Activated CD4-positive, alpha-beta T cell treated with anti-CD3 and anti-CD28 coated beads, Interleukin-2, Interleukin-6, amounts not matched to agents 100 ng/mL and 50 ng/mL, durations not matched to agents 16 hours and 8 hours (primary cell): Measurements from ENCODE around the gene BRD3OS.

Source experiments
- DNase-seq: peaks from one replicate; pipeline ENCODE4 v3.0.0-alpha.2; 2020

The BRD3OS gene

GRCh38 chr9:134035041-134036039 lies 10.1 kb downstream of the BRD3OS start:
- DNase-seq: no peak

- DNase-seq: no peak
Observed at GRCh38 chr9:134036130-134036529, 10.8 kb downstream of the BRD3OS start.

- no peak for DNase-seq
Observed at GRCh38 chr9:134037641-134038040, 12.4 kb downstream of the BRD3OS start.

- no peak for DNase-seq
Observed at GRCh38 chr9:134039386-134040175, 14.3 kb downstream of the BRD3OS start.

- no peak for DNase-seq
Observed at GRCh38 chr9:134040176-134040565, 14.9 kb downstream of the BRD3OS start.

GRCh38 chr9:134040781-134041648 lies 15.7 kb downstream of the BRD3OS start:
- DNase-seq: no peak

GRCh38 chr9:134041649-134041962 lies 16.3 kb downstream of the BRD3OS start:
- DNase-seq: no peak

GRCh38 chr9:134043531-134043988 lies 18.3 kb downstream of the BRD3OS start:
- no peak for DNase-seq

GRCh38 chr9:134044944-134045343 lies 19.7 kb downstream of the BRD3OS start:
- no peak for DNase-seq

GRCh38 chr9:134045841-134046544 lies 20.7 kb downstream of the BRD3OS start:
- no peak for DNase-seq

- DNase-seq: no peak
Observed at GRCh38 chr9:134046894-134047681, 21.8 kb downstream of the BRD3OS start.

- no peak for DNase-seq
Observed at GRCh38 chr9:134047868-134048581, 22.7 kb downstream of the BRD3OS start.

GRCh38 chr9:134048582-134048968 lies 23.3 kb downstream of the BRD3OS start:
- no peak for DNase-seq

- no peak for DNase-seq
Observed at GRCh38 chr9:134049236-134049635, 24.0 kb downstream of the BRD3OS start.

GRCh38 chr9:134049772-134050588 lies 24.7 kb downstream of the BRD3OS start:
- DNase-seq: no peak

GRCh38 chr9:134050726-134051125 lies 25.4 kb downstream of the BRD3OS start:
- DNase-seq: no peak

- DNase-seq: no peak
Observed at GRCh38 chr9:134051319-134051718, 26.0 kb downstream of the BRD3OS start.

GRCh38 chr9:134052491-134052890 lies 27.2 kb downstream of the BRD3OS start:
- no peak for DNase-seq

- DNase-seq: no peak
Observed at GRCh38 chr9:134052941-134053340, 27.7 kb downstream of the BRD3OS start.

- DNase-seq: no peak
Observed at GRCh38 chr9:134053401-134053871, 28.2 kb downstream of the BRD3OS start.
